WTC11 (cell line): ENCODE measurements around the gene STK17B.

Experiments used
- ESRRA ChIP-seq: sonication (generic); formaldehyde crosslinking; IDR thresholded peaks from 2 replicates; pipeline ENCODE4 v1.8.1; 2022; ENCODE audit warnings: mild to moderate bottlenecking, missing genetic modification reagents, borderline replicate concordance
- NR3C1 ChIP-seq: sonication (generic); formaldehyde crosslinking; conservative IDR thresholded peaks from 2 replicates; pipeline ENCODE4 v1.8.1; 2023; ENCODE audit warnings: low read depth, mild to moderate bottlenecking, missing genetic modification reagents
- SMAD3 ChIP-seq: sonication (generic); formaldehyde crosslinking; IDR thresholded peaks from 2 replicates; pipeline ENCODE4 v1.8.0; 2022; ENCODE audit warnings: missing genetic modification reagents, mild to moderate bottlenecking, borderline replicate concordance
- TF ChIP-seq, protein P1 (sequence below): fragments of 200-600 bp; IDR thresholded peaks from 2 replicates; pipeline ENCODE4 v1.8.0; 2022; ENCODE audit warnings: antibody characterized with exemption
- TF ChIP-seq, protein P2 (sequence below): sonication (generic); formaldehyde crosslinking; IDR thresholded peaks from 2 replicates; pipeline ENCODE4 v1.8.0; 2022; ENCODE audit warnings: mild to moderate bottlenecking, missing genetic modification reagents

DNA sequence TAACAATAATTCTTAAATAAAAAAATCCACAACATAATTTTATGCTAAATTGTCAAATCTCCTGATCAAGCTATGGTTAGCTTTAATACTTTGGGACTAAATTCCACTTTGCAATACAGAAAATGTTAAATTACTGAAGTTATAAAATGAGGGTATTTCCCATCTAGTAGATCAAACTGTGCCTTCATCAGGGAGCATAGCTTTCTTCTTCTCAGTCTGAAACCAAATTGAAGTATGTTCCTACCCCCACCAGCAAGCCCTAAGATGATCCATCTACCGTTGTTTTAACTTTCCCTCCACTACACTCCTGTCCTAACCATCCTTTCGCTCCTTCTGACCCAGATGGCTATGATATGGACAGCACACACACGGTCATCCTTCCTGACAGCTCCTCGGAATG is 24.4 kb upstream of the STK17B start:
- TF ChIP-seq, protein P1, sequence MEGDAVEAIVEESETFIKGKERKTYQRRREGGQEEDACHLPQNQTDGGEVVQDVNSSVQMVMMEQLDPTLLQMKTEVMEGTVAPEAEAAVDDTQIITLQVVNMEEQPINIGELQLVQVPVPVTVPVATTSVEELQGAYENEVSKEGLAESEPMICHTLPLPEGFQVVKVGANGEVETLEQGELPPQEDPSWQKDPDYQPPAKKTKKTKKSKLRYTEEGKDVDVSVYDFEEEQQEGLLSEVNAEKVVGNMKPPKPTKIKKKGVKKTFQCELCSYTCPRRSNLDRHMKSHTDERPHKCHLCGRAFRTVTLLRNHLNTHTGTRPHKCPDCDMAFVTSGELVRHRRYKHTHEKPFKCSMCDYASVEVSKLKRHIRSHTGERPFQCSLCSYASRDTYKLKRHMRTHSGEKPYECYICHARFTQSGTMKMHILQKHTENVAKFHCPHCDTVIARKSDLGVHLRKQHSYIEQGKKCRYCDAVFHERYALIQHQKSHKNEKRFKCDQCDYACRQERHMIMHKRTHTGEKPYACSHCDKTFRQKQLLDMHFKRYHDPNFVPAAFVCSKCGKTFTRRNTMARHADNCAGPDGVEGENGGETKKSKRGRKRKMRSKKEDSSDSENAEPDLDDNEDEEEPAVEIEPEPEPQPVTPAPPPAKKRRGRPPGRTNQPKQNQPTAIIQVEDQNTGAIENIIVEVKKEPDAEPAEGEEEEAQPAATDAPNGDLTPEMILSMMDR = no peak
- no peak for TF ChIP-seq NR3C1 (CRISPR knock-in tag)
- TF ChIP-seq SMAD3 = no peak
- TF ChIP-seq ESRRA (CRISPR knock-in tag) = no peak
- TF ChIP-seq, protein P2, sequence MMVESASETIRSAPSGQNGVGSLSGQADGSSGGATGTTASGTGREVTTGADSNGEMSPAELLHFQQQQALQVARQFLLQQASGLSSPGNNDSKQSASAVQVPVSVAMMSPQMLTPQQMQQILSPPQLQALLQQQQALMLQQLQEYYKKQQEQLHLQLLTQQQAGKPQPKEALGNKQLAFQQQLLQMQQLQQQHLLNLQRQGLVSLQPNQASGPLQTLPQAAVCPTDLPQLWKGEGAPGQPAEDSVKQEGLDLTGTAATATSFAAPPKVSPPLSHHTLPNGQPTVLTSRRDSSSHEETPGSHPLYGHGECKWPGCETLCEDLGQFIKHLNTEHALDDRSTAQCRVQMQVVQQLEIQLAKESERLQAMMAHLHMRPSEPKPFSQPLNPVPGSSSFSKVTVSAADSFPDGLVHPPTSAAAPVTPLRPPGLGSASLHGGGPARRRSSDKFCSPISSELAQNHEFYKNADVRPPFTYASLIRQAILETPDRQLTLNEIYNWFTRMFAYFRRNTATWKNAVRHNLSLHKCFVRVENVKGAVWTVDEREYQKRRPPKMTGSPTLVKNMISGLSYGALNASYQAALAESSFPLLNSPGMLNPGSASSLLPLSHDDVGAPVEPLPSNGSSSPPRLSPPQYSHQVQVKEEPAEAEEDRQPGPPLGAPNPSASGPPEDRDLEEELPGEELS (CRISPR knock-in tag) = no peak
